Lung (tissue), 12 donors: Measurements from ENCODE around the gene RHEBL1. TPM values are rescaled to one million over a fixed set of nuclear protein-coding genes. Genes with fewer than 3 reads are reported as not detected.

ENCODE experiments used
- ATAC-seq: fragments of 200-7000 bp; cut with Tn5 transposase; one replicate; pipeline ENCODE4 v1.9.1; 2020; ENCODE audit warnings: moderate number of reproducible peaks; ENCODE audit not compliant: insufficient read depth, low FRiP score
- DNase-seq, 3 donors: peaks; one replicate each; pipeline ENCODE4 v3.0.0-alpha.2; 2013 to 2017
- H3K27ac ChIP-seq, 2 donors: one replicate each; pipeline ENCODE4 v1.5.1; 2013; ENCODE audit warnings: mild to moderate bottlenecking in 2 of 2, moderate library complexity in 2 of 2, control low read depth in 1 of 2, inconsistent platforms in 1 of 2, low read depth in 1 of 2, low read length in 1 of 2
- H3K27me3 ChIP-seq, 3 donors: one replicate each; pipeline ENCODE4 v1.5.1; 2013; ENCODE audit warnings: low read length in 2 of 3; ENCODE audit not compliant: control insufficient read depth in 3 of 3, insufficient read depth in 3 of 3
- H3K36me3 ChIP-seq, 4 donors: one replicate each; pipeline ENCODE4 v1.5.1; 2013; ENCODE audit warnings: low read length in 4 of 4, mild to moderate bottlenecking in 1 of 4, moderate library complexity in 1 of 4; ENCODE audit not compliant: control insufficient read depth in 4 of 4, insufficient read depth in 4 of 4
- H3K4me1 ChIP-seq, 5 donors: one replicate each; pipeline ENCODE4 v1.5.1; 2013; ENCODE audit warnings: low read length in 5 of 5, mild to moderate bottlenecking in 2 of 5, moderate library complexity in 1 of 5; ENCODE audit not compliant: control insufficient read depth in 5 of 5, insufficient read depth in 5 of 5
- H3K4me3 ChIP-seq: one replicate; pipeline ENCODE4 v1.5.1; 2013; ENCODE audit warnings: mild to moderate bottlenecking, control low read depth, moderate library complexity
- H3K9ac ChIP-seq, 2 donors: one replicate each; pipeline ENCODE4 v1.5.1; 2013; ENCODE audit warnings: low read length in 2 of 2, control low read depth in 1 of 2; ENCODE audit not compliant: insufficient read depth in 1 of 2
- H3K9me3 ChIP-seq, 4 donors: one replicate each; pipeline ENCODE4 v1.5.1; 2013; ENCODE audit warnings: low read length in 3 of 4, mild to moderate bottlenecking in 1 of 4, moderate library complexity in 1 of 4; ENCODE audit not compliant: control insufficient read depth in 4 of 4, insufficient read depth in 3 of 4
- CTCF ChIP-seq: IDR thresholded peaks from 2 replicates; pipeline ENCODE4 v1.5.1; 2012; ENCODE audit warnings: mild to moderate bottlenecking; ENCODE audit errors: control extremely low read depth, extremely low read depth
- WGBS, 2 donors: extraction: QIAGEN DNeasy Blood & Tissue Kit; methylation state at CpG; one replicate each; pipeline ENCODE4 v1.1.7; 2013; 5-methylcytosine and 5-hydroxymethylcytosine counted together
- polyA plus RNA-seq, 2 donors: library from polyadenylated mRNA; stranded (reverse); fragments of 200-250 nt; gene quantifications; one replicate each; pipeline ENCODE4 v1.2.1, GENCODE V29; 2013
- total RNA-seq, 2 donors: library from RNA; depleted of rRNA in 1 of 2; stranded (reverse); fragments of >200 nt in 1 of 2; gene quantifications; one replicate each; pipeline ENCODE4 v1.2.1, GENCODE V29; 2014 to 2021
- donor health status: control.
- donor health status: control.
- donor health status: Bipolar disorder and iron deficiency.
- donor health status: healthy.
- donor health status: DM: yes; HTN: yes; CAD: no.

Gene RHEBL1
- total and polyA plus RNA-seq, 4 donors: 0.51 to 2.6 (median 2.1) TPM

- H3K27ac ChIP-seq: peak overlapping the region; percentile 91 to 94
- 0 to 1% methylated on average over 8 of the region's 8 CpGs for WGBS, 2 donors
- ATAC-seq (no peak), DNase-seq (peak in 2 of 3 donors; percentile 55 to 59)
- no peak for TF ChIP-seq CTCF
- peak overlapping the region; percentile 64 for H3K4me3 ChIP-seq
- no peaks in the 10 kb centered on the region for H3K27me3 ChIP-seq
- H3K36me3 ChIP-seq: peaks cover 14 to 20% (median 19%) of the 10 kb centered on the region in 4 donors
- H3K9me3 ChIP-seq: no peaks in the 10 kb centered on the region
- H3K9ac ChIP-seq: peak overlapping the region; percentile 88 to 97
- peaks cover 0 to 14% (median 4%) of the 10 kb centered on the region in 5 donors for H3K4me1 ChIP-seq
Observed at GRCh38 chr12:49017891-49018260, 51.9 kb downstream of the RHEBL1 start.

GRCh38 chr12:49015196-49015595, 54.6 kb downstream of the RHEBL1 start:
- Histone ChIP-seq H3K36me3 (peaks cover 9 to 14% (median 9%) of the 10 kb centered on the region in 4 donors), H3K9ac (no peak overlapping the region), H3K27ac (no peak overlapping the region), H3K9me3 (no peaks in the 10 kb centered on the region), H3K27me3 (no peaks in the 10 kb centered on the region), H3K4me3 (no peak overlapping the region), H3K4me1 (peaks cover 0 to 14% (median 4%) of the 10 kb centered on the region in 5 donors)
- ATAC-seq: no peak
- no peak for TF ChIP-seq CTCF
- no peak for DNase-seq
- 86 to 98% methylated on average over 1 of the region's 1 CpG for WGBS, 2 donors

Other genes starting within 250 kb of the RHEBL1 start
- 10 to 100 TPM; 62.9 to 86.7 TPM for gene DDX23, start 217.8 kb downstream of the RHEBL1 start, total RNA-seq
- gene DDX23, start 217.8 kb downstream of the RHEBL1 start, polyA plus RNA-seq: 10 to 100 TPM; 36.6 to 60.5 TPM
- gene RND1, start 204.1 kb downstream of the RHEBL1 start, total RNA-seq: 1 to 10 TPM; 5.3 to 8.6 TPM
- 10 to 100 TPM; 22.0 to 80.5 TPM for gene RND1, start 204.1 kb downstream of the RHEBL1 start, polyA plus RNA-seq
- gene FKBP11, start 144.5 kb downstream of the RHEBL1 start, total RNA-seq: 10 to 100 TPM; 13.1 to 61.1 TPM
- 10 to 100 TPM; 65.0 to 69.9 TPM for gene FKBP11, start 144.5 kb downstream of the RHEBL1 start, polyA plus RNA-seq
- 100 to 1,000 TPM in 1 of 2 donors, 10 to 100 TPM in 1; 37.9 to 194 TPM for gene ARF3, start 112.5 kb downstream of the RHEBL1 start, total RNA-seq
- gene ARF3, start 112.5 kb downstream of the RHEBL1 start, polyA plus RNA-seq: 100 to 1,000 TPM; 104 to 118 TPM
- gene WNT10B, start 98.2 kb downstream of the RHEBL1 start, total RNA-seq: under 1 TPM in 1 of 2 donors, not detected in 1; 0.43 TPM
- gene WNT10B, start 98.2 kb downstream of the RHEBL1 start, polyA plus RNA-seq: under 1 TPM; 0.24 to 0.35 TPM
- under 1 TPM; 0.15 to 0.20 TPM for gene WNT1, start 91.7 kb downstream of the RHEBL1 start, total RNA-seq
- under 1 TPM in 1 of 2 donors, not detected in 1; 0.09 TPM for gene WNT1, start 91.7 kb downstream of the RHEBL1 start, polyA plus RNA-seq
- gene DDN, start 70.6 kb downstream of the RHEBL1 start, total RNA-seq: under 1 TPM; 0.11 to 0.12 TPM
- gene DDN, start 70.6 kb downstream of the RHEBL1 start, polyA plus RNA-seq: under 1 TPM; 0.04 to 0.07 TPM
- 10 to 100 TPM; 33.1 to 53.6 TPM for gene PRKAG1, start 51.2 kb downstream of the RHEBL1 start, total RNA-seq
- gene PRKAG1, start 51.2 kb downstream of the RHEBL1 start, polyA plus RNA-seq: 10 to 100 TPM; 45.7 to 54.5 TPM
- 100 to 1,000 TPM in 1 of 2 donors, 10 to 100 TPM in 1; 58.7 to 115 TPM for gene KMT2D, start 9.2 kb downstream of the RHEBL1 start, total RNA-seq
- 10 to 100 TPM; 27.6 to 39.7 TPM for gene KMT2D, start 9.2 kb downstream of the RHEBL1 start, polyA plus RNA-seq
- 1 to 10 TPM; 1.3 to 2.6 TPM for gene DHH, start 24.8 kb upstream of the RHEBL1 start, total RNA-seq
- gene DHH, start 24.8 kb upstream of the RHEBL1 start, polyA plus RNA-seq: under 1 TPM; 0.16 to 0.64 TPM
- 10 to 100 TPM; 38.5 to 70.1 TPM for gene LMBR1L, start 40.9 kb upstream of the RHEBL1 start, total RNA-seq
- 10 to 100 TPM; 34.8 to 39.0 TPM for gene LMBR1L, start 40.9 kb upstream of the RHEBL1 start, polyA plus RNA-seq
- 100 to 1,000 TPM; 261 to 900 TPM for gene TUBA1B, start 61.4 kb upstream of the RHEBL1 start, total RNA-seq
- 1,000 to 10,000 TPM in 1 of 2 donors, 100 to 1,000 TPM in 1; 415 to 1,091 TPM for gene TUBA1B, start 61.4 kb upstream of the RHEBL1 start, polyA plus RNA-seq
- 100 to 1,000 TPM; 264 to 270 TPM for gene TUBA1A, start 119.1 kb upstream of the RHEBL1 start, total RNA-seq
- gene TUBA1A, start 119.1 kb upstream of the RHEBL1 start, polyA plus RNA-seq: 100 to 1,000 TPM in 1 of 2 donors, 10 to 100 TPM in 1; 89.7 to 253 TPM
- 100 to 1,000 TPM in 1 of 2 donors, 10 to 100 TPM in 1; 54.3 to 224 TPM for gene TUBA1C, start 195.1 kb upstream of the RHEBL1 start, total RNA-seq
- 100 to 1,000 TPM; 179 to 593 TPM for gene TUBA1C, start 195.1 kb upstream of the RHEBL1 start, polyA plus RNA-seq
- gene PRPH, start 225.2 kb upstream of the RHEBL1 start, total RNA-seq: 1 to 10 TPM in 1 of 2 donors, under 1 TPM in 1; 0.67 to 2.7 TPM
- under 1 TPM; 0.19 to 0.67 TPM for gene PRPH, start 225.2 kb upstream of the RHEBL1 start, polyA plus RNA-seq